NCI-H748 (cell line): ENCODE measurements around the gene INCA1.

Source experiments
- DNase-seq: peaks from one replicate; lab custom pipeline; 2025; ENCODE audit not compliant: unreplicated experiment; lab: John Stamatoyannopoulos, UW

INCA1 gene

DNA sequence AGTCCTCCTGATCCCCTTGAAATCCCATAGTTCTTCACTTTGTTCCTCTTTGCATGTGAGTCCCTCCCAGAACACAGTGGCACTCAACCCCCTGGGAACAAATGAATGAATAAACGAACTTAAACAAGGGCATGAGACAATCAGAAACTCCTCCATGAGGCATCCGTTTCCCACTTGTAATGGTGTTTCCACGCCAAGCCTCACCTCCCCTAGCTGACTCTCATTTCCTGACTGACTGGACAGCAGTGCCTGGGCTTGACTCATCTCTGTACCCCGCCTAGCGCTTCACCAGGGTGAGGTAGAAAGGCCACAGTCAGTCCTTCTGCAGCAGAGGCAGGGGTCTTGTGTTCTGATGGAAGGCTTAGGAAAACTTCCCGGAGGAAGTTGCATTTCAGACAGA, 14.6 kb upstream of the INCA1 start:
- DNase-seq: no peak

DNA sequence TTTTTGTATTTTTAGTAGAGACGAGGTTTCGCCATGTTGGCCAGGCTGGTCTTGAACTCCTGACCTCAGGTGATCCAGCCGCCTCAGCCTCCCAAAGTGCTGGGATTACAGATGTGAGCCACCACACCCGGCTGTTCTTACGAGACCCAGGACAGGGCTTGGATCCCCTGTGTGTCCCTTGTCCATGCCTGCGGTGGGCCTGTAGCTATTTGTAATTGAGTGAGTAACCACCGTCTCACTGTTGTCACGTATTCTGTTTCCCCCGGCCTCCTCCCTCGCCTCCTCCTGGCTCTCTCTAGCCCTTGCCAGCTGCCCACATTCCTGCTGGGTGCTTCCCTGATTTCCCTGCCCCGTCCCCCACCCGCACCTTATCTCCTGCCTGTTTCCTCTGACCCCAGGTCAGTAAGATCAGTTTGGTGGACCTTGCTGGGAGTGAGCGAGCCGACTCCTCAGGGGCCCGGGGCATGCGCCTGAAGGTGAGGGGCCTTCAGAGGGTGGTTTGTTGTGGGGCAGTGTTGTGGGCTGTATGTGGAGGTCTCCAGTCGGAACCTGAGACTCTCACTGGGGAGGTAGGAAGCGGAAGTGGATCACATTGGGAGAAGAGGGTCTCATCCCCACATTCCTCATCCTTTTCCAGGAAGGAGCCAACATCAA, 6.0 kb upstream of the INCA1 start:
- DNase-seq: no peak

DNA sequence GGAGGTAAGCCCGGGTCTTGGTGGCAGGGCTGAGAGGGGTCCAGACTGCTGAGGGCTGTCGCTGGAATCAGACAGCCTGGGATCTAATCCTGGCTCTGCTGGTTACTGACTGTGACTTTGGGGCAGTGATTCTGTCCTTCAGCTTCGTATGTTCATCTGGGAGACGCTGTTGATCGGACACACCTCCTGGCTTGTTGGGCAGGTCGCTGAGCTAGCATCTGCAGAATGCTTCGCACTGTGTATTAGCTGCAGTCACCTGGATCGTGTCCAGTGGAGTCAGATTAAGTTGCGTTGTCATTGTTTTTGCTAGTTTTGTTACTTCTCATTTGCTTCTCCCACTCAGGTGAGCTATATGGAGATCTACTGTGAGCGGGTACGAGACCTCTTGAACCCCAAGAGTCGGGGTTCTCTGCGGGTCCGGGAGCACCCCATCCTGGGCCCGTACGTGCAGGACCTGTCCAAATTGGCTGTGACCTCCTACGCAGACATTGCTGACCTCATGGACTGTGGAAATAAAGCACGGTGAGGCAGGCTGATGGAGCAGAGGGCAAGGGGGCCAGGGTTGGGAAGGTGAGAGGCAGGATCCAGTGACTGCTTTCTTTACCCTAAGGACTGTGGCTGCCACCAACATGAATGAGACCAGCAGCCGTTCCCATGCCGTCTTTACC, 4.9 kb upstream of the INCA1 start:
- DNase-seq: no peak

DNA sequence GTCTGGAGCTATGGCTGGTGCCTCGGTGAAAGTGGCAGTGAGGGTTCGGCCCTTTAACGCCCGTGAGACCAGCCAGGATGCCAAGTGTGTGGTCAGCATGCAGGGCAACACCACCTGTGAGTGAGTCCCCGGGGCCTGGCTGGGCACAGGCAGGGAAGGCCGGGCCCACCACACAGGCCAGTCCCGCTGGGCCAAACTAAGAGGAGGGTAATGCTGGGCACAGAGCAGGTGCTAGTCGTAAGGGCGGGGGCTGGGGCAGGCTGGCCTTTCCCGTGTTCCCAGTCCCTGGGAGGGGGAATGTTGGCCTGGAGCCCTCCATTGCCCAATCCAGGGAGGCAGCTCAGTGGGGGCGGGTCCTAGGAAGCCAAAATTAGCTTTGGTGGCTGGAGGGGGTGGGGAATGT, 2.9 kb upstream of the INCA1 start:
- DNase-seq: no peak

DNA sequence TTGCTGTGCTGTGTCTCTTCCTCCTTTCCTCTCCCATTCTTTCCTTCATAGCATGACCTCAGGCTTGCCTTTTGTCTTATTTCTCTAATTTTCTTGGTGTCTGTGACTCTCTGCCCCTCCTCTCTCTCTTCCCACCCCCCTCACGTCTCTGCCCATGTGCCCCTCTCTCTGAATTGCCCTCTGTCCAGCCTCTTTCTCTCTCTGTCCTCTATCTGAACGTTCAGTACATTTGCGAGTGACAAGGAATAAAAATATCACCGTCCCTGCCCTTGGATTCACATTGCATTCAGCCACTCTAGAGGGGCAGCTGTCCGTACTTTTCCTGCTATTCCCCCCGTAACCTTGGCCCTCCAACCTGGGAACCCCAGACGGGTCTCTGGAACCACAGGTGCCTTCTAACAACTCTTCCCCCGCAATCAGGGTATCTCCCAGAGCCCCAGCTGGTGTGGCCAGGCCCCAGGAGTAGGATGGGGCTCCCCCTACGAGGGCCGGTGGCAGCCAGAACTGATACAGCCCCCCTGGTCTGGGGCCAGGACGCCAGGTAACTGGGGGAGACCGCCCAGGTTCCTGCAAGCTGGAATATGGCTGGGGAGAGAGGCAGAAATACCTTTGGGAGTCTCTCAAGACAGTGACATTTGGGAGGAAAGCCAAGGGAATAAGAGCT, 2.2 kb upstream of the INCA1 start:
- DNase-seq: no peak

DNA sequence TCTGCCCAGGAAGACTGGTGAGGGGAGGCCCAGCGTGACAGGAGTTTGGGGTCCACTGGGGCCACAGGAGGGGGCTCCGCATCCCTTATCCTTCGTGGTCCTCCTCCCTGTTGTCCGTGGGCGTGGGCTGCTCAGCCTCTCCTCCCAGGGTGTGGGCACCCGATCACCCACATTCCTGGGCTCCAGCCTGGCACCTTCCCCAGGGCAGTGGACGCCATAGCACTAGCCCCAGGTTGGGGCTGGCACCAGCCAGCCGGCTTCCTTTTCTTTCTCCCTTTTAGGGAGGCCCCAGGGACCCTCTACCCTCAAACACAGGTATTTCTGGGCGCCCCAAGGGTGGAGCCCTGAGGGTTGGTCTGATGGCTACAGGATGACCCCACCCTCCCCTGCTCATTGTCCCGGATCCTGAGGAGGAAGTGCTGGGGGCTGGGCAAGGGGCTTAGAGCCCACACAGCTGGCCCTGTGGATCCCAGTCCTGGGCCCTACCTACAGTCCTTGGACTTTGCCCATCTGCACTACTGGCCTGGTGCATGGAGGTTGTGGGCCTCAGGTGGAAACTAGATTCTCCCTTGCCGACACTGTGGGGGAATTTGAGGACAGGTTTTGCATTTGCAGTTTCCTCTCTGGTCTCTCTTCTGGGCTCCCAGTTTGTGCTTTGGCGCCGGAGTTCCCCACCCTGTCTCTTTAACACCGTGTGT, 1.6 kb upstream of the INCA1 start:
- no peak for DNase-seq

DNA sequence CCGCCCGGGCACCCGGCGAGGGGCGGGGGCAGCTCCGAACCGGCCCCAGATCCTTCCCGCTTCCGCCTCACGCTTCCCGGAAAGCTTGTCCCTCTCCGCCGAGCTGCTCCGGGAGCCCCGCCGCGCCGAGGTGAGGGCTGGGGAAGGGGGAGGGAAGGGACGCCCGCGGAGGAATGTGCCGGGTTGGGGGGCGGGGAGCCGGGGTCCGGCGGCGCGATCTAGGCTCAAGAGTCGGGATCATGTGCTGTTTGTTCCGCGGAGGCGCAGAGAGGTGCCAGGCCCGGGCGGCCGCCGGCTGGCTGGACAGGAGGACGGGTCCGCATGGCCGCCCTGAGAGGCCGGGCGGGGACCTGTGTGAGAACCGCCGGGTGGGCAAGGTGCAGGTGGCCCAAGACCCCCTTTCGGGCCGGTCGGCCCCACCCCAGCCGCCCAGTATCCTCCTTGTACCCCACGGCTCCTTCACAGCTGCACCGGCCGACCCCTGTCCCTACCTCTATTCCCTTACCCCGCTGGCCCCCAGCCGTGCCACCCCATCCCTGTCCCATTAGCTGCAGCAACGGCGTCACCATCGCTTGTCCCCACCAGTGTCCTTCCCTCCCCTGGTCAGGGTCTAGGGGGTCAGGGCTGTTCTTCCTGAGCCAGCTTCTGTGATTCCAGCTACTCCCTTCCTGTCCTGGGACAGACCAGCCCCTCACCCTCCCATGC, 857 bp upstream of the INCA1 start:
- no peak for DNase-seq

DNA sequence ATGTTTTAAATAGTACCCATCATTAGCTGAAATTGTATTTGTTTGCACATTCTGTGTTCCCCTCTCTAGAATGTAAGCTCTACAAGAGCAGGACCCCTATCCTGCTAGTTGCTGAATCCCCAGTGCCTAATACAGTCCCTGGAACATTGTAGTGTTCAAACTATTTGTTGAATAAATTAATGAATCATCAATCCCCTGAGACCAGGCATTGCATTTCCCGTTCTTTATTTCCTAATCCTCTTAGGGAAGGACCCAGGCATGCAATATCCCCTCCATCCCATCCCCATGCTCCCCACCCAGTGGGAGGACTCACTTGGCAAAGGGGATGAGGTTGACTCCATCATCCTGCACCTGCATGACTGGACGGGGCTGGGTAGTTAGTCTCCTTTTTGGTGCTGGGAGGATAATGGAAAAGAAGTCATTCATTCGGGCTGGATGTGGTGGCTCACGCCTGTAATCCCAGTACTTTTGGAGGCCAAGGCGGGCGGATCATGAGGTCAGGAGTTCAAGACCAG, 3.2 kb downstream of the INCA1 start:
- DNase-seq: no peak

DNA sequence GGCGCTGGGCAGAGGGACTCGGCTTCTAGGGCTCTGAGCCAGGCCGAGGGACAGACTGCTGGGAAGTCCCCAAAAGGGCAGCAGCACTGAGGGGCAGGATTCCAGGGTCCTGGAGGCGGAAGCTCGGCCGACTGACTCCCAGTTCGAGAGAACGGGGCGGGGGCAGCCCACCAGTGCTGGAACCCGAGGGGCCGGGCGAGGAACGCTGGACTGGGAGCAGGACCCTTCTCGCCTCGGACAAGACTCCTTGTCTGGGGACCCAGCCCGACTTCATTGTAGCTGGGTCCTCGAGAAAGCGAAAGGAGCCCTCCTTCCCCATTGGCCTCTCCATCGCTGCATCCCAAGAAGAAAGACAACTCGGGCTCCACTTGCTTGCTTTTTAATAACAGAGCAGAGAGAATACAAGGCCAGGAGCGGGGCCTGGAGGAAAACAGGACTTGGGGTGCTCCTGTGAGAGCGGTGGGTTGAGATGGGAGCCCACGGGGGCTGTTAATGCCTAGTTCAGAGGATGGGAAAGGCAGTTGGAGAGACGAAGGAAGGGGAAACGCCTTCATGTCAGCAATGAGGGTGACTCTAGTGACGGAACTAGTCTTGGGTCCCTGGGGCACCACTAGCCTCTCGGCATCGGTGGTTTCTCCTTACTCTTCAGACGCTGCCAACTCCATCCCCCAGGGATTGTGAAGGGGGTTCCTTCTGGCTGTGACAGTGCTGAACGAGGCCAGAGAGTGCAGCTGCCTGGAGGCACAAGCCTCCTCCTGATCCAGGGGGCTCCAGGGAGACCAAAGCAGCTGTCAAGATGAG, 9.4 kb downstream of the INCA1 start:
- DNase-seq: no peak

DNA sequence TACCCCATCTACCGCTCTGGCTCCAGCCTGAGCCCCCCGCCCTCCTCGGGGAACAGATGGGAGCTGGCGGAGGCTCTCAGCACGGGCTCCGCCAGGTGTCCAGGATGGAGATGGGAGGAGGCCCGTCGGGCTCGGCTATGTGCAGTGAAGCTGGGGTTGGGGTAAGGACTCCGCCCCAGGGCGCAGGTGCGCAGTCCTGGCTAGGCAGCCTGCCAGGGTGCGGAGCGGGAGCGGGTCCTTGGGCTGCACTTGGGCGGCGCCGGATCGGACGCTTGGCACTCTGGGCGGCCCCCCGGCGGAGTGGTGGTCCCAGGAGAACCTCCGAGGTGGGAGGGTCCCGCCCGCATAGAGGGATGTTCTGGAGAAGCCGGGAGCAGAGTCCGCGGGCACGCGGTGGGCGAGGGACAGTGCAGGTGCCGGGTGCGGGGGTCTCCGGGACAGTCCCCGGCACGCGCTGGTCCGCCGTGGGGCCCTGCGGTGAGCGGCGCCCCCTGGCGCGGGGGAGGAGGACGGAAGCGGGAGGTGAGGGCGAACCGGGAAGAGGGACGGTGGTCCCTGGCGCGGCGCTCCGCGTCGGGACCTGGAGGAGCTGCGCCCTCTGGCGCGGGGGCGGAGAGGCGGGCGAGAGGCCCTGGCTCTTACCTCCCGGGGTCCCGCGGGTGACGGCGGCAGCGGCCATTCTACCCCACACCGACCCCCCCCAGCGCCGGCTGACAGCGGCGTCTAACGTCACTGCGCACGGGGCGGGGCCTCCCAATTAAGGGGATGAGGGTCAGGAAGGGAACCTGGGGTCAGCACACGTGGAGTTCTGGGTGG, 10.2 kb downstream of the INCA1 start, which contains the start of gene CAMTA2:
Gene CAMTA2, minus strand, starts transcription at position 725 of the 816 bp plus-strand sequence. CDS start 1,453 bp downstream, outside the sequence.
- DNase-seq: peak; percentile 89

DNA sequence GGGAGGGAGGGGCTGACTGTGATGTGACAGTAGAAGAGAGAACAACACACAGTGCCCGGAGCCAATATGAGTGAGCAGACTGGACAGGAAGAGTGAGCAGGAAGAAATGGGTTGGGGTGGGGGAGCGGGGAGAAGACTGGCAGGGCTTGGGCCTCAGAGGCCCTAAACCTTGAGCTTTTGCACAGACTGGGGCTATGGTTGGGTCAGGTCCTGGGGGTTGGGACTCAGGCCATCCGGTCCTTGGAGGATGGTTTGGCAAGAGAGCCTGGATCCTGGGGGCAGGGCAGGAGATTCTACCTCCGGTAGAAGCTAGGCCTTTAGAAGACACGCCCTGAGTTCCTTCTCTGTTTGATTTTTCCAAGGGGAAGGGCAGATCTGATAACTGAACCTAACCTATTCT, 10.9 kb downstream of the INCA1 start:
- DNase-seq: no peak

DNA sequence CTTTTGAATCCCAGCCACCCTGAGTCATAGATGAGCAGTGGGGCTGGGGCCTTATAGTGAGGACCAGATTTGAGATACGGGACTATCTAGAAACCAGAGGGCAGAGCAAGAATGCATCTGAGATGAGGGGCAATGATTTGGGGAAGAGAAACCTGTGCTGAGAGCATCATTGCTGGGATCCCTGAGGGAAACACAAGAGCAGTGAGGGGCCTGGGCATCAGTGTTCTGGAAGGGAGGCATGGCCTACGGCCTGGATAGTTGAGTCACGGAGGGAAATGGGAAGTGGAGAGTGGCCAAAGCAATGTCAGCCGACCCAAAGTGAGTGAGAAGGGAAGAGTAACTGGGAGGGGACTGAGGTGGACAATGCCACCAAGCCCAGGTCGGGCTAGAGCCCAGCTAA, 15.0 kb downstream of the INCA1 start:
- DNase-seq: no peak

DNA sequence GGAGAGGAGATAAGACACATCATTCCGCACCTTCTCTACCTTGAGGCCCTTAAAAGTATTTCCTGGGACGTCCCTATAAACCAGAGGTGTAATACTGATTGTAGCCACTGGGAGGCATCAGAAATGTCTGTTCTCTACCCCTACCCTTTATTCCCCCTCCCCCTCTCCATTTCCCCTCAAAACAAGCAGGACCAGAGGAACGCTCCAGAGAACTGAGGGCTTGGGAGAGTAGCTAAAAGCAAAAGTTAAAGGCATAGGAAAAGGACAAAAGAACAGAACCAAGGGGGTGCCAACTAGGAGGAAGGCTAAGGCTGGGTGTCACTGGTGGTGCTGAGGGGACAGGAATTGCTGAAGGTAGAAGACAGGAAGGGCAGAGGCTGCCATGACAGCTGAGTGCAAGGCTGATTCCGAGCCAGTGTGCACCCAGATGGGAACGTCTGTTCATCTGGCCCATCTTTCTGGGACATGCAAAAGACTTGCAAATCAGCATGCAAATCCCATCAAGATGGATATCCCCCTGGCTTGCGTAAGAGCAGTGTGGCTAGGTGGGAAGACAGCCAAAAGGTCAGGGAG, 16.6 kb downstream of the INCA1 start:
- peak; percentile 66 for DNase-seq

DNA sequence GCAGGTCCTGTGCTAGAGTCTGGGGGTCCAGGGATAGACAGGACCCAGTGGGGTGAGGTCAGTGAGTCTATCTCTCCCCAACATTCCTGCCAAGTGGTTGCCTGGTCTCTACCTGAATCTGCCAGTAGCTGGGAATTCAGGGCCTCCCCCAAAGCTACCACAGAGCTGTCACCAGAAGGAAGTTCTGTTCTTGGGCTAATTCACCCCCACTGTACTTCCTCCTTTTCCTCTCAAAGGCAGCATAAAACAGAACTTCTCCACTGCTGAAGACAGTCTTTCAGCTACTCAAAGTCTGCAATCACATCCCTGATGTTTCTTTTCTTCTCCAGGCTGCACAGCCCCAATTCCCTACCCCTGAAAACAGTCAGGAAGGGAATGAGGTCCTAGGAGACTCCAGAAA, 18.6 kb downstream of the INCA1 start:
- DNase-seq: no peak

DNA sequence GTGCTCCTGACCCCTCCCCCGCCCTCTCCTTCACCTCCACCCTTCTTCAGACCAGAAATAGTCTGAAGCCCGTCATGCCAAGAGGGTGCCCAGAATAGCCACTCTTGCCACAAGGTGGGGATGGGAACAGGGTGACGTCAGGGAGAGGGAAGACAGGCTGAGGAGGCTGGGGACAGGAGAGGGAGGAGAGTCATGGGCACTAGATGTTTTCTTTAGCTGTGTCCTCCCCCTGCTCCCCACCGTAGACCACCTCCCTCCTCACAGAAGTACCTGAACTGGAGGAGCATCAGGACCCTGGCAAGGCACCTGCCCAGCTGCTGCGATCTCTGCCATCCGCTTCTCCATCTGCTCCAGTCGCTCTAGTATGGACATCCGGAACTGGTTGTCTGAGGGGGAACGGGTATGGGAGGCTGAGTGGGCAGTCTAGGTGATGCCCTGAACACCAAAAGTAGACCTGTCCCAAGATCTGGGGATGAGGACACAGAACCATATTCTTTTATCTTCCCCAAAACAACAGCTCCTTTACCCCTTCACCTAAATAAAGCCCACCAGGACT, 23.1 kb downstream of the INCA1 start:
- no peak for DNase-seq

DNA sequence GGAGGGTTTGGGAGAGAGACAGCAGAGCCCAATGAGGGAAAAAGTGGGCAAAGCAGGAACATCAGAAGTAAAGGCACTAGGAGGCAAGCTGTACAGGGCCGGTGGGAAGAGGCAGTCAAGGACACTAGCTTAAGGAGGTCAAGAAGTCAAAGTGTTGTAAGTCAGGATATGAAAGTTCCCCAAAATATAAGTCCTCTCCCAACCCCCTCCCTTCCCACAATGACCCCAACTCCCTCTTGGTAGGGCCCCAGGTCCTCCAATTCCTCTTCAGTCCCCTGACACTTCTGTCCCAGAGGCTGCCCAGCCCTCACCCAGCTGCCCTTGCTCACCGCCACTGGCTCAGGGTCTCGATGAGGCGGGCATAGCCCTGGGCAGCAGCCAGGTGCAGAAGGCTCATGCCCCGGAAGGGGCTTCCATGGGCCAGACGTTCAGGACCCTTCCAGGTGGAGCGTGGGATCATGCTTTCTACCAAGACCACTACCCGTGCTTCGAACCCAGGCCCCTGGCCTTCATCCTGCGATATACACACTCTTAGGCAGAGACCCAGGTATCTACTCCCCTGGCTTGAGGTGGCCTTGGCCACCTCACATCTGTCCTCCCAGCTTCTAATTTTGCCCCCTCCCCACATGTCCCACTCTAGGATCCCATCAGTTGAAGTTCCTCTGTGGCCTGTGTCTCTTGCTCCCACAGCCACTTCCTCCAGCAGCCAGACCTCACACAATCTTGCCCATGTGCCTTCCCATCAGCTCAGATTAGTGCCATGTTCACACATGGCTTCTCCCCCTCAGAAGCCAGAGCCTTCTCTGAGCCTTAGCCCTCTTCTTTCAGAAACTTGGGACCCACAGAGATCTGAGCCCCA, 23.8 kb downstream of the INCA1 start:
- no peak for DNase-seq

DNA sequence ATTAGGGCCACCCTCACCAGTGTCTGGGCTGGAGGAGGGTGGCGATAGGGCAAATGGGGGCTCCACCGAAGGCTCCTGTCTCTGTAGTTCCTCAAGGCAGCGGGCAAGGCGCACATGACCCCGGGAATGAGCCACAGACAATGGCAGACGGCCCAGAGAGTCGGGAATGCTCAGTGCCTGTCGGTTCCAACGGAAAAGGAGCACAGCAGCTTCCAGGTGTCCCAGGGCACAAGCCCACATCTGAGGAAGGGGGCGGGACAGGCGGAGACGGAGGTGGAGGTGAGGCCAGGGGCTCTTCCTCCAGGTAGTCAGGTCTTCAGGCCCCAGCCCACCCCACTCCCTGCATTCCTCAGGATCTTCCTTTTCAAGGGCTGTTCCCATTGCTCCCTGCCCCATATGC, 24.6 kb downstream of the INCA1 start:
- DNase-seq: no peak

DNA sequence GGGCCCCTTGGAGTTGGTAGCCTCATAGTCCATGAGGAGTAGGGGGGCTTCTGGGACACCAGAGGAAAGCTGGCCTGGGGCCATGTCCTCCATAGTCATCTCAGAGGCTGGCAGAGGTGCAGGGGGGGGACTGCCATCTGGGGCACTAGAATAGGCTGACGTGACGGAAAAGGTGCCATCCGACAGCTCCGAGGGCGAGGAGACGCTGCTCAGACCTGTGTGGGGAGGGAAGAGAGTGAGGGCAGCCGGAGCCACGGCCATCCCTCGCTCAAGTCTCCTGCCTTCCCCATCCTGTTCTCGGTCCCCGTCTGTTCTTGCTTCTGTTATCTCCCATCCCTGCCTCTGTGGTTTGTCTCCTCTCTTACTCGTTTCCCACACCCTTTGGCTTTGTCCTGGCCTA, 25.0 kb downstream of the INCA1 start:
- no peak for DNase-seq
